CD14-positive monocyte (primary cell): ENCODE measurements around the gene DYNC2LI1. TPM values are rescaled to one million over a fixed set of nuclear protein-coding genes. Genes with fewer than 3 reads are reported as not detected.
A peak's percentile ranks its signal among the peaks of the same experiment; 100 is the strongest.

Experiments
- DNase-seq, 3 donors: peaks; one replicate each; pipeline ENCODE4 v3.0.0-alpha.2; 2011 to 2022
- H2AFZ ChIP-seq: 2 replicates; pipeline ENCODE4 v1.6.0; 2012; ENCODE audit warnings: mild to moderate bottlenecking, low read depth, low read length, inconsistent platforms; ENCODE audit not compliant: insufficient read depth, poor library complexity, severe bottlenecking
- H3K27ac ChIP-seq, 2 donors: 1 replicate in 1 of 2; 2 replicates in 1 of 2; pipeline ENCODE4 v1.5.1; 2012 to 2013; ENCODE audit warnings: low read length in 2 of 2, control low read depth in 1 of 2, inconsistent platforms in 1 of 2, low read depth in 1 of 2, mild to moderate bottlenecking in 1 of 2
- H3K27me3 ChIP-seq, 2 donors: one replicate each; pipeline versions ENCODE4 v1.6.0 to v1.6.1; 2011 to 2013; ENCODE audit warnings: low read length in 2 of 2; ENCODE audit not compliant: control insufficient read depth in 2 of 2, insufficient read depth in 2 of 2
- H3K36me3 ChIP-seq, 2 donors: replicated peaks in 1 of 2; 1 replicate in 1 of 2; 2 replicates in 1 of 2; pipeline versions ENCODE4 v1.5.1 to v1.6.1; 2012 to 2013; ENCODE audit warnings: low read length in 2 of 2, control low read depth in 1 of 2, inconsistent platforms in 1 of 2, mild to moderate bottlenecking in 1 of 2; ENCODE audit not compliant: insufficient read depth in 2 of 2, control insufficient read depth in 1 of 2
- H3K4me1 ChIP-seq, 2 donors: 1 replicate in 1 of 2; 2 replicates in 1 of 2; pipeline versions ENCODE4 v1.5.1 to v1.6.1; 2012 to 2013; ENCODE audit warnings: low read length in 2 of 2, control low read depth in 1 of 2, inconsistent platforms in 1 of 2, mild to moderate bottlenecking in 1 of 2, moderate library complexity in 1 of 2; ENCODE audit not compliant: insufficient read depth in 2 of 2, control insufficient read depth in 1 of 2
- H3K4me2 ChIP-seq: replicated peaks from 2 replicates; pipeline ENCODE3; 2012; ENCODE audit warnings: low read length, moderate library complexity, mild to moderate bottlenecking; ENCODE audit not compliant: poor library complexity, severe bottlenecking; ENCODE audit errors: extremely low read depth
- H3K4me3 ChIP-seq, 3 experiments: fragments of 200-600 bp in 1 of 3; sonication (generic) in 1 of 3; replicated peaks in 1 of 3; 1 replicate in 2 of 3; 2 replicates in 1 of 3; pipeline ENCODE4 v1.5.1; 2011 to 2013; ENCODE audit warnings: low read length in 3 of 3, mild to moderate bottlenecking in 3 of 3, control low read depth in 2 of 3, low read depth in 2 of 3, inconsistent platforms in 1 of 3, moderate library complexity in 1 of 3
- H3K79me2 ChIP-seq: 2 replicates; pipeline ENCODE4 v1.6.0; 2012; ENCODE audit warnings: mild to moderate bottlenecking, control low read depth, inconsistent platforms, low read length, moderate library complexity; ENCODE audit not compliant: insufficient read depth
- H3K9ac ChIP-seq: 2 replicates; pipeline ENCODE4 v1.6.0; 2017; ENCODE audit warnings: low read length, mild to moderate bottlenecking; ENCODE audit not compliant: insufficient read depth, poor library complexity, severe bottlenecking
- H3K9me3 ChIP-seq, 2 donors: replicated peaks in 1 of 2; 1 replicate in 1 of 2; 2 replicates in 1 of 2; pipeline versions ENCODE4 v1.5.1 to v1.6.1; 2012 to 2013; ENCODE audit warnings: low read length in 2 of 2, control low read depth in 1 of 2; ENCODE audit not compliant: control insufficient read depth in 1 of 2, insufficient read depth in 1 of 2
- H4K20me1 ChIP-seq: 2 replicates; pipeline ENCODE4 v1.6.0; 2012; ENCODE audit warnings: mild to moderate bottlenecking, low read length, control low read depth, moderate library complexity; ENCODE audit not compliant: insufficient read depth
- H3K27ac Mint-ChIP-seq, 7 donors: one replicate each; pipeline ENCODE4 v1.8.0; 2020; ENCODE audit warnings: mild to moderate bottlenecking in 7 of 7, mixed read lengths in 7 of 7, moderate library complexity in 6 of 7, inconsistent platforms in 2 of 7
- H3K27me3 Mint-ChIP-seq, 3 donors: one replicate each; pipeline ENCODE4 v1.8.0; 2021 to 2022; ENCODE audit warnings: low read depth in 3 of 3, mild to moderate bottlenecking in 3 of 3, mixed read lengths in 3 of 3, moderate library complexity in 3 of 3, inconsistent platforms in 1 of 3
- H3K36me3 Mint-ChIP-seq, 2 donors: one replicate each; pipeline ENCODE4 v1.8.0; 2020; ENCODE audit warnings: mixed read lengths in 2 of 2, inconsistent platforms in 1 of 2, mild to moderate bottlenecking in 1 of 2
- H3K4me1 Mint-ChIP-seq: one replicate; pipeline ENCODE4 v1.8.0; 2020; ENCODE audit warnings: mild to moderate bottlenecking, mixed read lengths
- H3K4me3 Mint-ChIP-seq, 2 donors: one replicate each; pipeline ENCODE4 v1.8.0; 2020; ENCODE audit warnings: mild to moderate bottlenecking in 2 of 2, mixed read lengths in 2 of 2, moderate library complexity in 1 of 2
- H3K9me3 Mint-ChIP-seq, 7 donors: one replicate each; pipeline ENCODE4 v1.8.0; 2020 to 2022; ENCODE audit warnings: mixed read lengths in 7 of 7, mild to moderate bottlenecking in 6 of 7, moderate library complexity in 6 of 7, inconsistent platforms in 2 of 7
- WGBS: methylation state at CpG from one replicate; pipeline ENCODE4 v1.1.5; 2013; ENCODE audit warnings: missing lambda C conversion rate; ENCODE audit not compliant: insufficient coverage; 5-methylcytosine and 5-hydroxymethylcytosine counted together
- intact Hi-C, 2 donors: fragments of 100-400 bp; cut with micrococcal nuclease; formaldehyde crosslinking; loops; one replicate each; pipeline versions ENCODE4 v1.15.0 to v1.15.1; 2023
- polyA plus RNA-seq, 3 donors: library from polyadenylated mRNA; depleted of rRNA in 1 of 3; unstranded in 2 of 3; stranded (reverse) in 1 of 3; fragments of 300-500 nt in 2 of 3; fragments of >200 nt in 1 of 3; fragmentation: Illumina TruSeq in 2 of 3; gene quantifications; 1 replicate in 2 of 3; 2 replicates in 1 of 3; pipeline ENCODE4 v1.2.3, GENCODE V29; 2012 to 2021
- TF ChIP-seq, protein P1 (sequence below): fragments of 200-600 bp; IDR thresholded peaks from one replicate; pipeline ENCODE4 v1.8.0; 2022; ENCODE audit warnings: antibody characterized with exemption, mild to moderate bottlenecking

The DYNC2LI1 gene
- polyA plus RNA-seq, 3 donors, result 2.5 to 4.4 (median 3.5) TPM

DNA sequence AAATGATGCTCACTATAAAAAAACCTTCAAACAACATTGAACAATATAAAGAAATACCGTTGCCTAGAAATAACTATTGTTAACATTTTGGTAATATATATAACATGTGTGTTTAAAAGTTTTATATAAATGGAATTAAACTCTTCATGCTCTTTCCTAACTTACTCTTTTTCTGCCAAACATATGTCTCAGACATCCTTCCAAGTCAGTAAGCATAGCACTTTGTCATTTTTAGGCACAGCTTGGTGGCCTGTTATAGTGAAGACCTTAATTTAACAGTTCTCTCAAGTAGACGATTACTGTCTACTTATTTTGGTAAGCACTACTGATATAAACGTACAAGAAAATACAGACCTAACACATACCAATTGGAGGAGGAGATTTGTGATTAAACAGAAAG, 40.9 kb downstream of the DYNC2LI1 start:
- no peak overlapping the region for H3K4me3 ChIP-seq
- no peak overlapping the region for H3K4me2 ChIP-seq
- Mint-ChIP-seq H3K9me3 (no peaks in the 10 kb centered on the region), H3K4me3 (no peak overlapping the region), H3K27me3 (no peaks in the 10 kb centered on the region), H3K36me3 (no peaks in the 10 kb centered on the region), H3K27ac (no peak overlapping the region), H3K4me1 (peaks cover 9% of the 10 kb centered on the region)
- no peaks in the 10 kb centered on the region for H4K20me1 ChIP-seq
- H3K9ac ChIP-seq, result no peak overlapping the region
- TF ChIP-seq, protein P1, sequence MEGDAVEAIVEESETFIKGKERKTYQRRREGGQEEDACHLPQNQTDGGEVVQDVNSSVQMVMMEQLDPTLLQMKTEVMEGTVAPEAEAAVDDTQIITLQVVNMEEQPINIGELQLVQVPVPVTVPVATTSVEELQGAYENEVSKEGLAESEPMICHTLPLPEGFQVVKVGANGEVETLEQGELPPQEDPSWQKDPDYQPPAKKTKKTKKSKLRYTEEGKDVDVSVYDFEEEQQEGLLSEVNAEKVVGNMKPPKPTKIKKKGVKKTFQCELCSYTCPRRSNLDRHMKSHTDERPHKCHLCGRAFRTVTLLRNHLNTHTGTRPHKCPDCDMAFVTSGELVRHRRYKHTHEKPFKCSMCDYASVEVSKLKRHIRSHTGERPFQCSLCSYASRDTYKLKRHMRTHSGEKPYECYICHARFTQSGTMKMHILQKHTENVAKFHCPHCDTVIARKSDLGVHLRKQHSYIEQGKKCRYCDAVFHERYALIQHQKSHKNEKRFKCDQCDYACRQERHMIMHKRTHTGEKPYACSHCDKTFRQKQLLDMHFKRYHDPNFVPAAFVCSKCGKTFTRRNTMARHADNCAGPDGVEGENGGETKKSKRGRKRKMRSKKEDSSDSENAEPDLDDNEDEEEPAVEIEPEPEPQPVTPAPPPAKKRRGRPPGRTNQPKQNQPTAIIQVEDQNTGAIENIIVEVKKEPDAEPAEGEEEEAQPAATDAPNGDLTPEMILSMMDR, result no peak
- H2AFZ ChIP-seq, result no peak overlapping the region
- no peak overlapping the region for H3K27ac ChIP-seq
- H3K27me3 ChIP-seq, result no peaks in the 10 kb centered on the region
- WGBS, result no CpG with 5 or more reads among the region's 3 CpGs
- no peaks in the 10 kb centered on the region for H3K9me3 ChIP-seq
- H3K79me2 ChIP-seq, result no peaks in the 10 kb centered on the region
- DNase-seq, result no peak
- no peaks in the 10 kb centered on the region for H3K36me3 ChIP-seq
- H3K4me1 ChIP-seq, result no peaks in the 10 kb centered on the region
- intact Hi-C loops, result no loop called here

DNA sequence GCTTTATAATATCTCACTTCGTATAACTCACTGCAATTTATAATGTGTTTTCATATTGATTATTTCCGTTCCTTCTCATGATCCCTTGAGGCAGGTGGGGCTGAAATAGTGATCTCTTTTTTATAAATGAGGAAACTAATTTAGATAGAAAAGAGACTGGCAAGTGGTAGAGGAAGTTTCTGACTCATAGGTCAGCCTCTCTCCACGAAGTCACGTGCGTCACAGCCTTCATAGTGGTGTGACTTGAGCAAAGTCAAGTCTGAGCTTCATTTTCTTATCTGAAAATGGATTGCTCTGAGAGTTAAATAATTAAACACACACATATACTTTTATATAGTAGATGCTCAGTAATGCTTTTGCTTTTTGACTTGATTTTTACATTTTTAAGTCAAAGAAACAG, 44.9 kb downstream of the DYNC2LI1 start:
- no peak overlapping the region for H3K9ac ChIP-seq
- no peaks in the 10 kb centered on the region for H3K4me1 ChIP-seq
- H4K20me1 ChIP-seq, result no peaks in the 10 kb centered on the region
- Mint-ChIP-seq H3K4me1 (peaks cover 11% of the 10 kb centered on the region), H3K4me3 (no peak overlapping the region), H3K9me3 (peaks cover 0 to 2% (median 0%) of the 10 kb centered on the region in 7 donors), H3K27ac (no peak overlapping the region), H3K36me3 (no peaks in the 10 kb centered on the region), H3K27me3 (peaks cover 10 to 11% (median 11%) of the 10 kb centered on the region in 3 donors)
- intact Hi-C loops, result no loop called here
- no peak overlapping the region for H3K27ac ChIP-seq
- no peaks in the 10 kb centered on the region for H3K27me3 ChIP-seq
- H3K4me3 ChIP-seq, result no peak overlapping the region
- no peaks in the 10 kb centered on the region for H3K79me2 ChIP-seq
- H2AFZ ChIP-seq, result peak overlapping the region; percentile 27
- no peaks in the 10 kb centered on the region for H3K9me3 ChIP-seq
- H3K4me2 ChIP-seq, result no peak overlapping the region
- DNase-seq, result peak; percentile 44 to 73 (median 59)
- H3K36me3 ChIP-seq, result no peaks in the 10 kb centered on the region
- WGBS, result no CpG with 5 or more reads among the region's 5 CpGs
- TF ChIP-seq, protein P1, result no peak
